Bronchial epithelial cell (primary cell): ENCODE results near the gene PIP5KL1. TPM values are rescaled to one million over a fixed set of nuclear protein-coding genes. Genes with fewer than 3 reads are reported as not detected.

ENCODE experiments used
- DNase-seq: peaks from one replicate; pipeline ENCODE4 v3.0.0-alpha.2; 2010; ENCODE audit warnings: low read depth
- FAIRE-seq: peaks from 2 replicates; lab custom pipeline; 2011; peaks lifted over from hg19 to GRCh38; lab: Jason Lieb, UNC
- H3K27me3 ChIP-seq: 2 replicates; pipeline ENCODE4 v1.5.1; 2011; ENCODE audit warnings: low read length; ENCODE audit not compliant: control insufficient read depth, insufficient read depth
- H3K36me3 ChIP-seq: 2 replicates; pipeline ENCODE4 v1.5.1; 2011; ENCODE audit warnings: low read length; ENCODE audit not compliant: control insufficient read depth, insufficient read depth
- H3K4me3 ChIP-seq: 2 replicates; pipeline ENCODE4 v1.5.1; 2011; ENCODE audit warnings: mild to moderate bottlenecking, low read depth, low read length, control low read depth
- total RNA-seq: library from RNA; depleted of rRNA; stranded (reverse); fragments of >200 nt; gene quantifications from 2 replicates; pipeline ENCODE4 v1.2.1, GENCODE V29; 2014
- TF ChIP-seq, protein P1 (sequence below): IDR thresholded peaks from 2 replicates; pipeline ENCODE4 v1.5.1; 2011; ENCODE audit warnings: mild to moderate bottlenecking, moderate library complexity, low read length, control low read depth, inconsistent platforms; ENCODE audit not compliant: insufficient read depth, severe bottlenecking

The PIP5KL1 gene
- total RNA-seq, 1 donor from 2014 or later: 2.1 TPM

DNA sequence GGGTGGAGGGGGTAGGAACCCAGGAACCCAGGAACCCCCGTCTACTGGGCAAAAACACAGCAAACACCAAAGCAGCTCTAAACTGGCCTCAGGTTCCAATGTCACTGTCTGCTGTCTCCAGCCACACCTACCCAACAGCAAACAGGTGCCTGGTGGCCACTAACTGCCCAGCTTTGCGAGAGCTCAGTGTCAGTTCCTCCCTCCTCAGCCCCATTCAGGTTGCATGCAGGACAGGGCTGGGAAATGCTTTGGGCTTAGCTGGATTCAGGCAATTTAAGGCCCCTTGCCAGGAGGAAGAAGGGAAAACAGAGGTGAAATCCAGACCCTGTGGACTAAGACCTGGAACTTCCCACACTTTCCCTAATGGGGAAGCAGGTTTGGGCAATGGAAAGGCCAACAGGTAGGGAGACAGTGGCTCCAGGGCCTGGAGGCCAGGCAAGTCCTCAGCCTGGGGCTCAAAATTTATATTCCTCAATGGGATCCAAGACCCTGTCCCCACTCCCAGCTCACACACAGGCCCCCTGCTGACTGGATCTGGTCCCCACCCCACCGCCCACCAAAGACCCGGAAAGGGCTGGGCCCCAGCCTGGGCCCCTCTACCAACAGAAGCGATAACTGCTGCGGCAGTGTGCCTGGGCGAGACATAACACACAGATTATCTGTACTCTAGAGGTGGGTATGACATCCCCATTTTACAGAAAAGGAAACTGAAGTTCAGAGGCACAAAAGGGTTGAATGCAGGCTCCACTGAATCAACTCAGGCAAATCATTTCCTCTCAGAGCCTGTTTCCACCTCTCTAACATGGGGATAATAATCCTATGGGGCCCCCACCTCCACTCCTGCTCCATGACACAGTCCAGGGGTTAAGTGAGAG, 46.7 kb upstream of the PIP5KL1 start:
- peaks cover 1% of the 10 kb centered on the region for H3K36me3 ChIP-seq
- FAIRE-seq (no peak), DNase-seq (no peak)
- TF ChIP-seq, protein P1, sequence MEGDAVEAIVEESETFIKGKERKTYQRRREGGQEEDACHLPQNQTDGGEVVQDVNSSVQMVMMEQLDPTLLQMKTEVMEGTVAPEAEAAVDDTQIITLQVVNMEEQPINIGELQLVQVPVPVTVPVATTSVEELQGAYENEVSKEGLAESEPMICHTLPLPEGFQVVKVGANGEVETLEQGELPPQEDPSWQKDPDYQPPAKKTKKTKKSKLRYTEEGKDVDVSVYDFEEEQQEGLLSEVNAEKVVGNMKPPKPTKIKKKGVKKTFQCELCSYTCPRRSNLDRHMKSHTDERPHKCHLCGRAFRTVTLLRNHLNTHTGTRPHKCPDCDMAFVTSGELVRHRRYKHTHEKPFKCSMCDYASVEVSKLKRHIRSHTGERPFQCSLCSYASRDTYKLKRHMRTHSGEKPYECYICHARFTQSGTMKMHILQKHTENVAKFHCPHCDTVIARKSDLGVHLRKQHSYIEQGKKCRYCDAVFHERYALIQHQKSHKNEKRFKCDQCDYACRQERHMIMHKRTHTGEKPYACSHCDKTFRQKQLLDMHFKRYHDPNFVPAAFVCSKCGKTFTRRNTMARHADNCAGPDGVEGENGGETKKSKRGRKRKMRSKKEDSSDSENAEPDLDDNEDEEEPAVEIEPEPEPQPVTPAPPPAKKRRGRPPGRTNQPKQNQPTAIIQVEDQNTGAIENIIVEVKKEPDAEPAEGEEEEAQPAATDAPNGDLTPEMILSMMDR: no peak
- peak overlapping the region; percentile 81 for H3K4me3 ChIP-seq
- H3K27me3 ChIP-seq: no peaks in the 10 kb centered on the region

DNA sequence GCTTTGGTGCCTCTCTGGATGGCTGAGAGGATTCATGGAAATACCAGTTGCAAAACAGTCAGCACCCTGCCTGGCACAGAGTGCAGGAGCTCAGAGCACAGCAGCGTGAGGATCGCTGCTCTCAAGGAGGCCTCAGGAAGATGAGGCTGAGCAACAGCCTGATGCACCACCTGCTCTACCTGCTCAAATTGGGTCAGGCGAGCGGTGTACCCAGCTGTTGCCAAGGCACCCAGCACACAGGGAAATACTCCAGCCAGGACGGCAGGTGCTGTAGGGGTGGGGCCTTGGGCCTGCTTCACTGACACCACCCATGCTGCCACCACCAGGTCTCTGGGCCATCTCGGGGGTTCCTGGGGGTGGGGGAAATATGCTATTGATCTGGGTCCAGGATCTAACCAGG, 45.9 kb upstream of the PIP5KL1 start:
- TF ChIP-seq, protein P1: no peak
- FAIRE-seq (no peak), DNase-seq (no peak)
- Histone ChIP-seq H3K27me3 (no peaks in the 10 kb centered on the region), H3K36me3 (peaks cover 1% of the 10 kb centered on the region), H3K4me3 (no peak overlapping the region)

DNA sequence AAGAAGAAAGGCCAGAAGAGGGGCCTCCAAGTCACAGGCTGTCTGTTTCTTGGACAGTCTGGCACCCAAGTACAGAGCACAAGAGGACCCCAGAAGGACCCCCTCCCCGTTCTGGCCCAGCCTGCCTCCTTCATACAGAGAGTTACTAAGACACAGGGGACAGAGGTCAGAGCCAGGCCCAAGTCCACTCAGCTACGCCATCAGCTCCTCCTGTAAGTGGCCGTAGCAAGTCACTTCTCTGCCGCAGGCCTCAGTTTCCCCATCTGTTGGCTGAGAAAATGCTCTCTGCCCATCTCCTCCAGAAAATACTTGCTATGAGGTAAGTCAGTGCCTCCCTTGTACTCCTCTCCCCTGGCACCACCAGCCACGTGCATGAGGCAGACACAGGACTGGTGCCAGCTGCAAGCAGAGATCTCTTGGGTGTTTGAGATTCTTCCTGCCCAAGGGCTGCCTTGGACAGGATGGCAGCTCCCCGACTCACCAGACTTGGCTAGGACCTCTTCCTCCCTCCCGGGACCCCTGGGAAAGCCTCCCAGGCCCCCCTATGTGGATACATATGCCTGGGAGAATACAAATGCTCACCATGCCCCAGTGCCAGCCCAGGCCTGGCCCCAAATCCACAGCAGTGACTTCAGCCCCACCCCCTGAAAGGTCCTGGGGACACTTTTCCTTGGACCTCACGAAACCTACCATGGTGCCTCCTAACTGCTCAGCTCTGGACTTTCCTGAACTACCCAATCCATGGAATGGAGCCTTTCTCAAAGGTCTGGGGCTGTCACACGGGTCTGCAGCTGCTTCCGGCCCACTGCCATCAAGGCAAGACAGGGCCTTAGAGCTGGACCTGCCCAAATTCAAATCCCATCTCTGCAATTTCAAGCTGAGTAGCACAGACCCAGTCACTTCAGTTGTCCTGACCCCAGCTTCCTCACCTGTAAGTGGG, 45.1 kb upstream of the PIP5KL1 start:
- no peak for DNase-seq
- TF ChIP-seq, protein P1: no peak
- Histone ChIP-seq H3K36me3 (peaks cover 1% of the 10 kb centered on the region), H3K27me3 (no peaks in the 10 kb centered on the region), H3K4me3 (no peak overlapping the region)
- FAIRE-seq: no peak

DNA sequence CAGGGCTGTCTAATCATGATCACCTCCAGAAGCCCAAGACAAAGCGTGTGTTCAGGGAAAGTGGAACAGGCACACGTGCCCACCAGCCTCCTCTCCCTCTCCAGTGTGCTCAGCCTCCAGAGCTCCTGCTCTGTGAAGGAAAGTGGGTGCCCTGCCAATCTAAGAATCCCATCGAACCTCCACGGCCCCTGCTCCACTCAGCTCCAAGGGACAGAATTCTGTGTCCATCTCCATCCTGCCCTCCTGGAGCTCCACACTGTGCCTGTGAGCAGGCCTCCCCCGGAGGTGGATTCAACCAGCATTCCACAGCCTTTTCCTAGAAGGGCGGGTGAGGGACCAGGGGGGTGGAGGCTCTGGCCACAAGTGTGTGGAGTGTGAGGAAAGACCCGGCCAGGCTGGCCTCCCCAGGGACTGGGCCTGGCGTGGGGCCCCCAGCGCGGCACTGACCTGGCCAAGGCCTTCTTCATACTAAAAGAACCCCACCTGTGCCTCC, 44.2 kb upstream of the PIP5KL1 start:
- no peak overlapping the region for H3K4me3 ChIP-seq
- DNase-seq (no peak), FAIRE-seq (no peak)
- peaks cover 1% of the 10 kb centered on the region for H3K36me3 ChIP-seq
- TF ChIP-seq, protein P1: no peak
- no peaks in the 10 kb centered on the region for H3K27me3 ChIP-seq

DNA sequence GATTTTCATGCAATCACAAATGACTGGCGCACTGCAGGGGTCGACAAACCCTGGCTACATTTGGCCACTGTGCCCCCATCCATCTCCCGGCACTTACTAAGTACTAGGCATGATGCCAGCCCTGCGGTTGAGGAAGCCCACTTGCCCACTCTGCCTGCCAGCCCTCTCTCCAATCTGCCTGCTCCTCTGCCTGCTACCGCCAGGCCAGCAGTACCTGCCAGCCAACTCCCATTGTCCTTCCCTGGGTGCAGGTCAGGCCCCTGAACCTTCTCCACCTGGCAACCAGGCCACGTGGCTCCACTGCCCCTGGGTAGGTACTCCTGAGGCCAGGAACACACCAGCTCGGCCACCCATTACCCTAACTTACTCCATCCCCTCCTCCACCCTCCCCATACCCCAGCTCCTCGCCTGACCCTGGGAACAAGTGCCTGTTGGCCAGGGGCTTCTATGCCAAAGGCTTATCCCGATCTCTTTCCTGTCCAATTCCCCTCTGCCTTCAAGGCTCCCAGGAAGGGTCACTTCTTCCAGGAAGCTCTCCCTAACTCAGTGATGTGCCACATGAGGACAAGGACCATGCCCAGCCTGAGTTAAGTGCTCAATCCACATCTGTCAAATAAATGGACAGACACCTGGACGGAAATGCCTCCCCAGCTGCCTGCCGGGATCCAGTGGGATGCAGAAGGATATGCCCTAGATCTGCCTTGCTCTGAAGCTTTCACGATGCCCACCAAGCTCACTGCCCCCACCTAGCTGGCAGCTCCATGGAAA, 43.6 kb upstream of the PIP5KL1 start:
- TF ChIP-seq, protein P1: no peak
- DNase-seq (no peak), FAIRE-seq (no peak)
- Histone ChIP-seq H3K27me3 (no peaks in the 10 kb centered on the region), H3K36me3 (peaks cover 1% of the 10 kb centered on the region), H3K4me3 (no peak overlapping the region)
